ENCODE measurements around the gene CORO7.

Gene CORO7

DNA sequence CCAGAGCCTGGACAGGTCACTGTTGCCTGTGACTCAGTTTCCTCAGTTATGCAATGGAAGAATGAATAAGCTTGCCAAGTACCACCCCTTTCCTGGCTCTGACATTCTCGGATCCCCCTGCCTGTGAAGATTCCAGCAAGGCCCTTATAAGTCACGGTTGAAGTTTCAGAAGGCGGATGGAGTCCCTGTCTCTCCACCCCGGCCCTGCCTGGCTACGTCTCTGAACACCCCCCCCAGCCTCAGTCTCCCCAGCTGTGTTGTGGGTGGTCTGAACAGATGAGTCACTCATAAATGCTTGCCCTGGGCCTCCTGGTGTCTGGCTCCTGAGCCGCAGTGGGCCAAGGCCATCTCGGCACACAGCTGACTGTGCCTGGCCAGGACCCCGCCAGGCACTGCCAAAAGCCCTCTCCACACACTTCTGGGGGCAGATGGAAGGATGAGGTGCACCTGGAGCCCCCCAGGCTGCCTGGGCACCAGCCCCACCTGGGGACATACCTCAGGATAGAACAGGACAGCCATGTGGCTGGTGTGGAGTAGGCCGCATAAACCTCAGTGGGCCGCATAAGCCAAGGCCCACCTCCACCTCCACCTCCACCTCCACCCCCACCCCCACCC, 29.3 kb downstream of the CORO7 start:
- no peak for DNase-seq
- intact Hi-C loops (cut with DNase I), result no loop called here

- intact Hi-C loops (cut with DNase I), result no loop called here
- DNase-seq, result no peak
Measured at GRCh38 chr16:4386451-4386805, 30.0 kb downstream of the CORO7 start.

DNA sequence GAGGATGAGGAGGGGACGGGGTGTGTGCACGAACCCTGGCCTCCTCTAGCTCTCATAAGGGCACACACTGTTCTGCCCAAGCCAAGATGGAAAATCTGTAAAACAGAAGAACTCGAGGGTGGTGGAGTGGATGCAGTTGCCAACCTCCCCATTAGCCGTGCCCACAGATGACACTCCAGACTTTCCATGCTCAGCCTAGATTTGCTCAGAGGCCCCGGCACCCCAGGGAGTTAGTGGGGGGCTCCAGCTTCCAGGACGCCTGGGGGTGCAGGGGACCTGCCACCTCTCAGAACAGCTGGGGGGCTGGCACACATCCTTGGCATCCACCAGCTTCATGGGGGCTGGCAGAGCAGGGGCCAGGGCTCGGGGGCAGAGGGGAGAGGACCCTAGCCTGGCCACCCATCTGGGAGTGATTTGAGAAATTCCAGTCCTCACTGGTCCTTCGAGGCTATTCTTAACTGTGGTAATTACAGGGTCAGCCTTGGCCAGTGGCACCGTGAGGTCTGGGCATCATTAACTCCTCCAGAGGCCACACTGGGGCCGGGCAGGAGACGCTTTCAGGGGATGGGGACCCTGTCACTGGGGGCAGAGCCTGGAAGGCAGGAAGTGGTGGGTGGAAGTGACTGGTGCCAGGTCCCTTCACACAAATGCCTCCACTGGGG, 30.5 kb downstream of the CORO7 start:
- no peak for DNase-seq

DNA sequence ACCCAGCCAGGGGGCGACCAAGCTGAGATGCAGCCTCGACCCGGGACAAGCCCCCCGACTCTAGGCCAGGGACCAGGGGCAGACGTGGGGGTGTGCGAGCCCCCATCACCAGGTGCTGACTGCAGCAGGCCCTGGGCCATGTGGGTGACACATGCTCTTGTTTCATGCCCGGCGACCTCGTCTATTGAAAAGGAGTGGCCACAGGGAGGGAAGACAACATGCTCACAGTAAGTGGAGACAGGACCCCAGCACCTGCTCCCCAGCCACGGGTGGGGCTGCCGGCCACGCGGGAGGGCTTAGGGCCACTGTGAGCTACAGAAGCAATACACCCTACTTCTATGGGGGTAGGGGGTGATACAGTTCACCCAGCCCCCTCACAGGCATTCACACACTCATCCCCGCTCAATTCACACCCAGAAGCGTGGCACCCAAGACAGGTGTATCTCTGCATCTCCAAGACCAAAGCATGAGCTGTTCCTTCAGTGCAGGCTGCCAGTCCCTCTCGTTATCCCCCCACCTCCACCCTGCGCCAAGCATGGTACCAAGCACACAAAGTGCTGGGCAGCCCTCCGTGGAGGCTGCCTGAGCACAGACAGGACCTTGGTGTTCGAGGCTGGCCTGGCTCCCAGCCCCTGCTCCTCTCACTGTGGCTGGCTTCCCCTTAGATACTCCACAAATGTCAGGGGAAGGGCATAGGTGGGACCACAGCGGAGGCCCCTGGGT, 31.2 kb downstream of the CORO7 start:
- DNase-seq, result no peak
- intact Hi-C loops (cut with DNase I), result no loop called here

More for the DNA sequence above, 30.5 kb downstream of the CORO7 start:
- intact Hi-C loops (cut with DNase I), result no loop called here

DNA sequence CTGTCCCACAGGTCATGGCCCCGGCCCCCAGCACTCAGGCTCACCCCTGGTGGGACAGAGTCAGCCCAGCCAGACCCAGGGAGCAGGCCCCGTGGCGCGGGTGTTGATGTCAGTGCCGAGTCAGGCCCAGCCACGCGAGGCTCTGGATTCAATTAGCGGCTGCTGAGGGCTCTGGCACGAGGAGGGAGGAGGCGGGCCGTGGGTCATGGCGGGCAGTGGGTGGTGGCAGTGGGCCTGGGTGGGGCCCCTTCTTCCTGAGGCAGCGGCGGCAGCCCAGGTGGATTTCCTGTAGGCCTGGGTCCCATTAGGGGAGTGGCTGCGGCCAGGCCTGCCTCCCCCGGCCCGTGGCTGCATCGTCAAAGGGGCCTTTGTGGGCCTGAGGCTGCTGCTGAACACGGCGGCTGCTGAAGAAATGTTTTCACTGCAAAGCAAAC, 31.9 kb downstream of the CORO7 start:
- intact Hi-C loops (cut with DNase I), result no loop called here
- no peak for DNase-seq

DNA sequence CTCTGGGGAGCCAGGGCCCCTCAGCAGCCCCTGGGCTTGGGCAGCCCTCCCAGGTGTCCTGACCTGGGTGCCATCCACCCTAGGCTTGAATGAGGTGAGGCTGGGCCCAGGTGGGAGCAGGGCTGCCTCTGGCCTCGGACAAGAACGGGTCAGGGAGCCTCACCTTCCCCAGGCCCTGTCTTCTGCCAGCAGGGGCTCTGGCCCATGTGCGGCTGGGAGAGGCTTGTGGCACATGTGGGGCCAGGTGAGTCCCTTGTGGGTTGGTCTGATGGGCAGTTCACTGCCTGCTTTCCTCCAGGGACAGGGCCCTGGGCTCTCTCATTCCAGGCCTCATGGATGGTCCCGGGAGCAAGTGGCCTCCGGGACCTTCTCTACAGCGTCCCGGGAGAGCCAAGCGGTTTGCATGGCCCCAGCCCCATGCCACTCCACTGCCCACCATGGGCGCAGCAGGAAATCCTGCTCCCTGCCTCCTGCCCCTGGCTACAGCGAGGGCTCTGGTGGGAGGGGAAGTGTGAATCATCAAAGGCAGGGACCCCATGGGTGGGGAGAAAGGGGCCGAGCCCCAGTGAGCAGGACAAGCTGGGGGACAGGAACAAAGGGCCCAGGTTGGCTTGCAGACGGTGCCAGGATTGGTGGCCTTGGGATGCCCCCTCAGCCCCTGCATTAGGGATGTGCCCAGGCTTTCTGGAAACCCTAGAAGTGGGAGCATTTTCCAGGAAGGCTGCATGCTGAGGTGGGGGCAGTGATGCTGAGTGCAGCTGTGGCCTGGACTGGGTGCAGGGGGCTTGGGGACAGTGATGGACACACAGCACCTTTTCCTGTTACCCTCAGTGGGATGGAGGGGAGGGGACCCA, 32.6 kb downstream of the CORO7 start:
- no peak for DNase-seq
- intact Hi-C loops (cut with DNase I), result no loop called here

DNA sequence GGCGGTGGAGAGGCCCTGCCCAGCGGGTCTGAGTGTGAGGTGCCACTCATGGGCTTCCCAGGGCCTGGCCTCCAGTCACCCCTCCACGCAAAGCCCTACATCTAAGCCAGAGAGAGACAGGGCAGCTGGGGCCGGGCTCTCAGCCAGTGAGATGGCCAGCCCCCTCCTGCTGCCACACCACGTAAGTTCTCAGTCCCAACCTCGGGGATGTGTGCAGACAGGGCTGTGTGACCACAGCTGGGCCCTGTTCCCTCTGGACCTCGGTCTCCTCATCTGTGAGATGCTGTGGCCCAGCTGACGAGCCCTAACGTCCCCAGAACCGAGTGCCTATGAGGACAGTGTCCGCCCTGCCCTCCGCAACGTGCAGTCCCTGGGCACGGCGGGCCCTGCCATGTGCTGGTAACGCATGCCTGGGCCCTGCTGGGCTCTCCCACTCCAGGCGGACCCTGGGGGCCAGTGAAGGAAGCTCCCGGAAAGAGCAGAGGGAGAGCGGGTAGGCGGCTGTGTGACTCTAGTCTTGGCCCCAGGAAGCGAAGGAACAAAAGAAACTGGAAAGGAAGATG, 33.5 kb downstream of the CORO7 start:
- intact Hi-C loops (cut with DNase I), result no loop called here
- no peak for DNase-seq

DNA sequence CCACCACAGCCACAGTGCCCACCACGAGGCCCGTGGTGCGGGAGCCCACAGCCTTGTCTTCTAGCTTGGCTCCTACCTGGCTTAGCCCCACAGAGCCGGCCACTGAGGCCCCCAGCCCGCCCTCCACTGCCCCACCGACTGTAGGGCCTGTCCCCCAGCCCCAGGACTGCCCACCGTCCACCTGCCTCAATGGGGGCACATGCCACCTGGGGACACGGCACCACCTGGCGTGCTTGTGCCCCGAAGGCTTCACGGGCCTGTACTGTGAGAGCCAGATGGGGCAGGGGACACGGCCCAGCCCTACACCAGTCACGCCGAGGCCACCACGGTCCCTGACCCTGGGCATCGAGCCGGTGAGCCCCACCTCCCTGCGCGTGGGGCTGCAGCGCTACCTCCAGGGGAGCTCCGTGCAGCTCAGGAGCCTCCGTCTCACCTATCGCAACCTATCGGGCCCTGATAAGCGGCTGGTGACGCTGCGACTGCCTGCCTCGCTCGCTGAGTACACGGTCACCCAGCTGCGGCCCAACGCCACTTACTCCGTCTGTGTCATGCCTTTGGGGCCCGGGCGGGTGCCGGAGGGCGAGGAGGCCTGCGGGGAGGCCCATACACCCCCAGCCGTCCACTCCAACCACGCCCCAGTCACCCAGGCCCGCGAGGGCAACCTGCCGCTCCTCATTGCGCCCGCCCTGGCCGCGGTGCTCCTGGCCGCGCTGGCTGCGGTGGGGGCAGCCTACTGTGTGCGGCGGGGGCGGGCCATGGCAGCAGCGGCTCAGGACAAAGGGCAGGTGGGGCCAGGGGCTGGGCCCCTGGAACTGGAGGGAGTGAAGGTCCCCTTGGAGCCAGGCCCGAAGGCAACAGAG, 34.2 kb downstream of the CORO7 start:
- no peak for DNase-seq
- intact Hi-C loops (cut with DNase I), result no loop called here

DNA sequence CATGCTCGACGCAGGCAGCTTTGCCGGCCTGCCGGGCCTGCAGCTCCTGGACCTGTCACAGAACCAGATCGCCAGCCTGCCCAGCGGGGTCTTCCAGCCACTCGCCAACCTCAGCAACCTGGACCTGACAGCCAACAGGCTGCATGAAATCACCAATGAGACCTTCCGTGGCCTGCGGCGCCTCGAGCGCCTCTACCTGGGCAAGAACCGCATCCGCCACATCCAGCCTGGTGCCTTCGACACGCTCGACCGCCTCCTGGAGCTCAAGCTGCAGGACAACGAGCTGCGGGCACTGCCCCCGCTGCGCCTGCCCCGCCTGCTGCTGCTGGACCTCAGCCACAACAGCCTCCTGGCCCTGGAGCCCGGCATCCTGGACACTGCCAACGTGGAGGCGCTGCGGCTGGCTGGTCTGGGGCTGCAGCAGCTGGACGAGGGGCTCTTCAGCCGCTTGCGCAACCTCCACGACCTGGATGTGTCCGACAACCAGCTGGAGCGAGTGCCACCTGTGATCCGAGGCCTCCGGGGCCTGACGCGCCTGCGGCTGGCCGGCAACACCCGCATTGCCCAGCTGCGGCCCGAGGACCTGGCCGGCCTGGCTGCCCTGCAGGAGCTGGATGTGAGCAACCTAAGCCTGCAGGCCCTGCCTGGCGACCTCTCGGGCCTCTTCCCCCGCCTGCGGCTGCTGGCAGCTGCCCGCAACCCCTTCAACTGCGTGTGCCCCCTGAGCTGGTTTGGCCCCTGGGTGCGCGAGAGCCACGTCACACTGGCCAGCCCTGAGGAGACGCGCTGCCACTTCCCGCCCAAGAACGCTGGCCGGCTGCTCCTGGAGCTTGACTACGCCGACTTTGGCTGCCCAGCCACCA, 35.1 kb downstream of the CORO7 start:
- DNase-seq, result peak in 8 of 10 donors; percentile 41 to 94 (median 66)
- intact Hi-C loops (cut with DNase I), result no loop called here

GRCh38 chr16:4380119-4381063, 36.0 kb downstream of the CORO7 start:
- intact Hi-C loops (cut with DNase I), result no loop called here
- no peak for DNase-seq

GRCh38 chr16:4378999-4379690, 37.3 kb downstream of the CORO7 start:
- intact Hi-C loops (cut with DNase I), result no loop called here
- no peak for DNase-seq

- intact Hi-C loops (cut with DNase I), result no loop called here
- DNase-seq, result no peak
Measured at GRCh38 chr16:4378161-4378666, 38.2 kb downstream of the CORO7 start.

GRCh38 chr16:4377573-4378154, 38.7 kb downstream of the CORO7 start:
- intact Hi-C loops (cut with DNase I), result no loop called here
- peak in 2 of 10 donors; percentile 31 to 87 for DNase-seq

DNA sequence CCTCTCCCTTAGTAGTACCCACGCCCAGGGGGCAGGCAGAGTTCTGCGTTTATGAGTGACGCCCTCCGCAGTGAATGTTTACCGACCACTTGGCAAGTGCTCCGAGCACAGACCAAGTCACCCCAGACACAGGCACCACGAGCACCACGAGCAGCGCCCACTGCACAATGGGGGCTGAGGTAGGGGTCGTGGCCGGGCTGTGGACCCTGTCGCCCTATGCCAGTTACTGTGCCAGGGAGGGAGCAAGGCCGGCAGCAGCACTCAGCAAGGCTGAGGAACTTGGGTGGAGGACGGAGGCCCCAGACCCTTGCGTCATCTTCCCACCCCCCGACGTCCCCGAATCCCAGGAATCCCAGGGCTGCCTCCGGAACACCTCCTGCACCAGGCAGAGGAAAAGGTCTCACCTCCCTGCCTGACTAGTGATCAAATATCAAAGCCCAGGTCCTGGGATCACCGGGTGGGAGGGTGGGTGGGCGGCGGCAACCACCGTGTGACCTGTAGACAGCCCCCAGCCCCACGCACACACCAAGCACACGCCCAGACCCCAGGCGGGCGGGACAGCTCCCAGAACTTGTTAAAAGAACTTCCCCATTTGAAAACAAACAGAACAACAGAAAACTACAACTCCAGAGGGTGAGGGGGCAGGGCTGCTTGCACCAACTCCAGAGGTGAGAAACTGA, 39.4 kb downstream of the CORO7 start:
- intact Hi-C loops (cut with DNase I), result no loop called here
- DNase-seq, result no peak

GRCh38 chr16:4376126-4376892, 40.1 kb downstream of the CORO7 start:
- intact Hi-C loops (cut with DNase I), result no loop called here
- peak; percentile 73 to 97 (median 84) for DNase-seq

Measured in posterior cingulate gyrus (tissue), 11 donors.